ENCODE results near the gene KNL1. TPM values are rescaled to one million over a fixed set of nuclear protein-coding genes. Genes with fewer than 3 reads are reported as not detected.

KNL1 gene
- total and polyA plus RNA-seq, 2 of the 8 experiments (the other 6 are each of a cell fraction or from before 2014, with no cell fraction given): 4.4 to 22.5 TPM

- Histone ChIP-seq H3K4ac (replicated peaks; ENCODE audit: insufficient read length, low read depth, low read length) (no peak overlapping the region), H3K56ac (replicated peaks; ENCODE audit: insufficient read length, low read depth, low read length) (no peak overlapping the region), H3K4me1 (replicated peaks in 1 of 4; ENCODE audit: control insufficient read depth in 3 of 4, insufficient read depth in 4 of 4, low read length in 3 of 4) (0 out of 7 replicates have a peak, but pooled peaks cover 0 to 2% (median 0%) of the 10 kb centered on the region in 4 experiments), H3K14ac (ENCODE audit: insufficient read length) (no peak overlapping the region), H3K23ac (ENCODE audit: insufficient read length) (no peak overlapping the region), H2AFZ (ENCODE audit: low read length) (no peak overlapping the region), H2BK20ac (ENCODE audit: low read length) (no peak overlapping the region), H2BK15ac (ENCODE audit: low read length) (no peak overlapping the region), H3K36me3 (ENCODE audit: control insufficient read depth in 2 of 4, insufficient read depth in 4 of 4, low read length in 3 of 4) (peaks cover 0 to 12% (median 0%) of the 10 kb centered on the region in 4 experiments; a peak in 2 of 8 replicates), H3K4me3 (ENCODE audit: extremely low read depth in 1 of 4, insufficient read depth in 2 of 4, low read depth in 3 of 4, low read length in 4 of 4) (no peak overlapping the region), H2BK12ac (ENCODE audit: low read depth, low read length) (no peak overlapping the region), H3K23me2 (ENCODE audit: low read depth, low read length) (no peaks in the 10 kb centered on the region), H4K8ac (ENCODE audit: extremely low read depth, insufficient read depth, low read length) (no peak overlapping the region), H2AK5ac (ENCODE audit: low read depth, low read length) (no peak overlapping the region), H3K27me3 (replicated peaks in 1 of 4; ENCODE audit: control insufficient read depth in 3 of 4, extremely low read depth in 1 of 4, insufficient read depth in 3 of 4, low read length in 3 of 4) (no peaks in the 10 kb centered on the region), H3K9me3 (ENCODE audit: insufficient read depth in 2 of 2, low read depth in 1 of 2, low read length in 1 of 2) (no peaks in the 10 kb centered on the region), H3K79me2 (ENCODE audit: control insufficient read depth in 1 of 2, insufficient read depth in 2 of 2, low read length in 2 of 2) (no peaks in the 10 kb centered on the region), H4K5ac (ENCODE audit: insufficient read length, low read depth, low read length) (no peak overlapping the region), H4K20me1 (replicated peaks in 1 of 2; ENCODE audit: control insufficient read depth in 1 of 2, insufficient read depth in 2 of 2, low read length in 2 of 2) (no peaks in the 10 kb centered on the region), H2BK120ac (replicated peaks; ENCODE audit: low read depth, low read length) (no peak overlapping the region), H4K91ac (replicated peaks; ENCODE audit: insufficient read length, low read length) (no peak overlapping the region), H3K9ac (replicated peaks in 1 of 4; ENCODE audit: extremely low read depth in 1 of 4, low read depth in 3 of 4, low read length in 3 of 4) (no peak overlapping the region), H3K79me1 (ENCODE audit: low read depth, low read length) (no peaks in the 10 kb centered on the region), H3K4me2 (ENCODE audit: insufficient read depth in 1 of 2, low read depth in 2 of 2, low read length in 2 of 2) (0 out of 4 replicates have a peak overlapping the region, but pooled peaks of 1 of the 2 experiments have one; percentile 6), H3K18ac (ENCODE audit: extremely low read depth, low read length) (no peak overlapping the region), H3K27ac (ENCODE audit: low read depth, low read length) (no peak overlapping the region), H2BK5ac (ENCODE audit: low read depth, low read length) (no peak overlapping the region)
- FAIRE-seq (no peak), DNase-seq (ENCODE audit: low read depth in 1 of 2, low spot score in 2 of 2) (no peak)
- TF ChIP-seq ATF2 (IDR thresholded peaks at IDR 0.05; ENCODE audit: low read length) (no peak), KDM5A (IDR thresholded peaks at IDR 0.05; ENCODE audit: low read length) (no peak), RFX5 (IDR thresholded peaks at IDR 0.05; ENCODE audit: borderline replicate concordance, low read depth, low read length) (no peak), HDAC6 (IDR thresholded peaks at IDR 0.05; ENCODE audit: low read depth, low read length) (no peak)
- POLR2A ChIA-PET (ENCODE audit: partially characterized antibody): no interaction called here
- CTCF ChIA-PET (ENCODE audit: partially characterized antibody): no interaction called here
These were observed 24.9 kb downstream of the KNL1 start for GRCh38 chr15:40618906-40619305.

Measured in H1 (cell line).